Measurements from ENCODE around the gene ADM2. TPM values are rescaled to one million over a fixed set of nuclear protein-coding genes. Genes with fewer than 3 reads are reported as not detected.

Gene ADM2
- total RNA-seq, 1 experiment from 2014 or later, result 10.9 TPM

- no peak for TF ChIP-seq ATF2 (CRISPR knock-in tag; IDR thresholded peaks at IDR 0.05; ENCODE audit: borderline replicate concordance, low read depth)
- TF ChIP-seq E2F4 (CRISPR knock-in tag; IDR thresholded peaks at IDR 0.05; ENCODE audit: borderline replicate concordance, low read depth), result peak; percentile 77; the same call in 1 of the 2 replicates
- TF ChIP-seq SP1 (CRISPR knock-in tag; conservative IDR thresholded peaks at IDR 0.05), result peak; percentile 86
- peak; percentile 63; the same call in 1 of the 2 replicates for TF ChIP-seq ZNF423 (CRISPR knock-in tag; IDR thresholded peaks at IDR 0.05)
- TF ChIP-seq, protein P1, sequence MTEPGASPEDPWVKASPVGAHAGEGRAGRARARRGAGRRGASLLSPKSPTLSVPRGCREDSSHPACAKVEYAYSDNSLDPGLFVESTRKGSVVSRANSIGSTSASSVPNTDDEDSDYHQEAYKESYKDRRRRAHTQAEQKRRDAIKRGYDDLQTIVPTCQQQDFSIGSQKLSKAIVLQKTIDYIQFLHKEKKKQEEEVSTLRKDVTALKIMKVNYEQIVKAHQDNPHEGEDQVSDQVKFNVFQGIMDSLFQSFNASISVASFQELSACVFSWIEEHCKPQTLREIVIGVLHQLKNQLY (CRISPR knock-in tag; IDR thresholded peaks at IDR 0.05), result no peak
These were observed 43.9 kb downstream of the ADM2 start, which contains the start of gene SCO2 (continued) for GRCh38 chr22:50525104-50525857.

DNA sequence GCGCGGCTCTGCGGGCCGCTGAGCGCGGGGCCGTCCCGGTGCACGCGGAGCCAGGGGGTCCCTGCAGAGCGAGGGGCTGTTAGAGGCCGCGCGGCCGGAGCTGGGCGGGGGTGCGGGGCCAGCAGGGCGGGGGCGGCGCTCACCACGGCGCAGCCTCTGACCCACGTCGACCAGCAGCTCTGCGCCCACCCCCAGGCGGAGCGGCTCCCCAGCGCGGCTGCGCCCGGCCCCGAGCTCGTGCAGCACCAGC is 44.4 kb downstream of the ADM2 start:
- Mint-ChIP-seq H3K4me3 (peak overlapping the region; percentile 82), H3K27me3 (ENCODE audit: low read depth) (peaks cover 41% of the 10 kb centered on the region), H3K27ac (no peak overlapping the region), H3K9me3 (no peaks in the 10 kb centered on the region), H3K4me1 (peaks cover 13% of the 10 kb centered on the region), H3K36me3 (no peaks in the 10 kb centered on the region)
- CTCF ChIA-PET, result interaction anchor here (0.6 to 4.3 kb wide), 63 partner anchors 8 to 634 kb away, joined by 3 to 60 read pairs (median 5); partner anchors contain the start of genes ADM2, ARSA, CHKB and DENND6B
- POLR2A ChIA-PET, result interaction anchor here (0.6 to 2.3 kb wide), 9 partner anchors 11 to 174 kb away, joined by 3 to 13 read pairs (median 3); partner anchors contain the start of genes CHKB, LMF2, NCAPH2 and SYCE3
- TF ChIP-seq FOXP1 (CRISPR knock-in tag; IDR thresholded peaks at IDR 0.05; ENCODE audit: borderline replicate concordance), result no peak
- TF ChIP-seq E2F4 (CRISPR knock-in tag; IDR thresholded peaks at IDR 0.05; ENCODE audit: borderline replicate concordance, low read depth), result no peak
- TF ChIP-seq OVOL2 (CRISPR knock-in tag; IDR thresholded peaks at IDR 0.05; ENCODE audit: borderline replicate concordance), result no peak
- 0 out of 2 replicates have a peak, but pooled peaks have one; percentile 3 for TF ChIP-seq NFE2L1 (CRISPR knock-in tag; IDR thresholded peaks at IDR 0.05)
- TF ChIP-seq NR3C1 (CRISPR knock-in tag; conservative IDR thresholded peaks at IDR 0.05; ENCODE audit: low read depth), result no peak; the same call in 1 of the 2 replicates
- TF ChIP-seq ZNF317 (CRISPR knock-in tag; IDR thresholded peaks at IDR 0.05; ENCODE audit: borderline replicate concordance, low read depth), result no peak
- TF ChIP-seq IRF1 (CRISPR knock-in tag; IDR thresholded peaks at IDR 0.05), result 0 out of 2 replicates have a peak, but pooled peaks have one; percentile 44
- no peak for TF ChIP-seq ZNF263 (CRISPR knock-in tag; IDR thresholded peaks at IDR 0.05; ENCODE audit: low read depth)
- TF ChIP-seq, protein P2, sequence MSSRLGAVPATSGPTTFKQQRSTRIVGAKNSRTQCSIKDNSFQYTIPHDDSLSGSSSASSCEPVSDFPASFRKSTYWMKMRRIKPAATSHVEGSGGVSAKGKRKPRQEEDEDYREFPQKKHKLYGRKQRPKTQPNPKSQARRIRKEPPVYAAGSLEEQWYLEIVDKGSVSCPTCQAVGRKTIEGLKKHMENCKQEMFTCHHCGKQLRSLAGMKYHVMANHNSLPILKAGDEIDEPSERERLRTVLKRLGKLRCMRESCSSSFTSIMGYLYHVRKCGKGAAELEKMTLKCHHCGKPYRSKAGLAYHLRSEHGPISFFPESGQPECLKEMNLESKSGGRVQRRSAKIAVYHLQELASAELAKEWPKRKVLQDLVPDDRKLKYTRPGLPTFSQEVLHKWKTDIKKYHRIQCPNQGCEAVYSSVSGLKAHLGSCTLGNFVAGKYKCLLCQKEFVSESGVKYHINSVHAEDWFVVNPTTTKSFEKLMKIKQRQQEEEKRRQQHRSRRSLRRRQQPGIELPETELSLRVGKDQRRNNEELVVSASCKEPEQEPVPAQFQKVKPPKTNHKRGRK (CRISPR knock-in tag; IDR thresholded peaks at IDR 0.05; ENCODE audit: borderline replicate concordance), result no peak
- TF ChIP-seq CREB1 (CRISPR knock-in tag; IDR thresholded peaks at IDR 0.05), result no peak
- peak; percentile 92; the same call in 1 of the 2 replicates for TF ChIP-seq CBFB (CRISPR knock-in tag; IDR thresholded peaks at IDR 0.05; ENCODE audit: low read depth)
- peak; percentile 15; the same call in 1 of the 2 replicates for ATAC-seq
- no peak for DNase-seq (ENCODE audit: low spot score)
